ENCODE measurements around the gene YWHAB. TPM values are rescaled to one million over a fixed set of nuclear protein-coding genes. Genes with fewer than 3 reads are reported as not detected.
A peak's percentile ranks its signal among the peaks of the same experiment; 100 is the strongest.

Gene YWHAB
- total and polyA plus RNA-seq, 2 donors (not counting 1 experiment from before 2014, with no cell fraction given): 89.7 to 321 TPM

GRCh38 chr20:44904377-44904776, 18.9 kb downstream of the YWHAB start:
- no peaks in the 10 kb centered on the region for H3K27me3 ChIP-seq (ENCODE audit: control insufficient read depth, insufficient read depth, low read length)
- no peak overlapping the region for H2AFZ ChIP-seq (ENCODE audit: low read length)
- peaks cover 3% of the 10 kb centered on the region for H3K36me3 ChIP-seq (ENCODE audit: control insufficient read depth, insufficient read depth, low read length)
- H3K9ac ChIP-seq (ENCODE audit: insufficient read depth, low read length): no peak overlapping the region
- no peak overlapping the region for H3K27ac ChIP-seq (ENCODE audit: insufficient read depth, low read length)
- no peaks in the 10 kb centered on the region for H3K9me3 ChIP-seq (ENCODE audit: control insufficient read depth, insufficient read depth, low read depth, low read length)
- TF ChIP-seq EZH2 (IDR thresholded peaks at IDR 0.05; ENCODE audit: low read length, missing control alignments): no peak
- no peak for DNase-seq (ENCODE audit: low read depth in 2 of 2)
- no peak overlapping the region for H3K4me2 ChIP-seq (ENCODE audit: extremely low read depth, insufficient read depth, low read length)
- no peaks in the 10 kb centered on the region for H3K4me1 ChIP-seq (ENCODE audit: control insufficient read depth, extremely low read depth, insufficient read depth, low read length)
- no peak overlapping the region for H3K4me3 ChIP-seq (replicated peaks in 1 of 4; ENCODE audit: control extremely low read depth in 1 of 4, insufficient read depth in 1 of 4, low read depth in 3 of 4, low read length in 4 of 4)
- H3K79me2 ChIP-seq (ENCODE audit: control insufficient read depth, insufficient read depth, low read length): peaks cover 32% of the 10 kb centered on the region
- H4K20me1 ChIP-seq (ENCODE audit: control insufficient read depth, extremely low read depth, insufficient read depth, low read length): peaks cover 2% of the 10 kb centered on the region

GRCh38 chr20:44908987-44909871, 23.7 kb downstream of the YWHAB start:
- Histone ChIP-seq H3K9me3 (ENCODE audit: control insufficient read depth, insufficient read depth, low read depth, low read length) (no peaks in the 10 kb centered on the region), H4K20me1 (ENCODE audit: control insufficient read depth, extremely low read depth, insufficient read depth, low read length) (no peaks in the 10 kb centered on the region), H3K9ac (ENCODE audit: insufficient read depth, low read length) (no peak overlapping the region), H3K36me3 (ENCODE audit: control insufficient read depth, insufficient read depth, low read length) (peaks cover 3% of the 10 kb centered on the region), H3K79me2 (ENCODE audit: control insufficient read depth, insufficient read depth, low read length) (peaks cover 3% of the 10 kb centered on the region), H3K27ac (ENCODE audit: insufficient read depth, low read length) (no peak overlapping the region), H3K4me2 (ENCODE audit: extremely low read depth, insufficient read depth, low read length) (peak overlapping the region; percentile 48), H3K27me3 (ENCODE audit: control insufficient read depth, insufficient read depth, low read length) (no peaks in the 10 kb centered on the region), H3K4me1 (ENCODE audit: control insufficient read depth, extremely low read depth, insufficient read depth, low read length) (no peaks in the 10 kb centered on the region), H2AFZ (ENCODE audit: low read length) (no peak overlapping the region), H3K4me3 (replicated peaks in 1 of 4; ENCODE audit: control extremely low read depth in 1 of 4, insufficient read depth in 1 of 4, low read depth in 3 of 4, low read length in 4 of 4) (peak overlapping the region; percentile 22 to 78 (median 68))
- TF ChIP-seq EZH2 (IDR thresholded peaks at IDR 0.05; ENCODE audit: low read length, missing control alignments) (no peak), CTCF (conservative IDR thresholded peaks at IDR 0.05 in 1 of 2, IDR thresholded peaks at IDR 0.05 in 1 of 2; ENCODE audit: low read depth in 1 of 2, low read length in 2 of 2) (no peak)
- peak in 1 of 2 donors; percentile 9 for DNase-seq (ENCODE audit: low read depth in 2 of 2)

- Histone ChIP-seq H3K27me3 (ENCODE audit: control insufficient read depth, insufficient read depth, low read length) (no peaks in the 10 kb centered on the region), H4K20me1 (ENCODE audit: control insufficient read depth, extremely low read depth, insufficient read depth, low read length) (no peaks in the 10 kb centered on the region), H3K4me3 (replicated peaks in 1 of 4; ENCODE audit: control extremely low read depth in 1 of 4, insufficient read depth in 1 of 4, low read depth in 3 of 4, low read length in 4 of 4) (peak within 1 kb of the TSS; percentile 68 to 78 (median 68)), H3K79me2 (ENCODE audit: control insufficient read depth, insufficient read depth, low read length) (peaks cover 3% of the 10 kb centered on the region), H3K4me2 (ENCODE audit: extremely low read depth, insufficient read depth, low read length) (peak within 1 kb of the TSS; percentile 82), H3K9ac (ENCODE audit: insufficient read depth, low read length) (peak within 1 kb of the TSS; percentile 51), H2AFZ (ENCODE audit: low read length) (peak within 1 kb of the TSS; percentile 45), H3K27ac (ENCODE audit: insufficient read depth, low read length) (peak within 1 kb of the TSS; percentile 24), H3K36me3 (ENCODE audit: control insufficient read depth, insufficient read depth, low read length) (peaks cover 5% of the 10 kb centered on the region), H3K4me1 (ENCODE audit: control insufficient read depth, extremely low read depth, insufficient read depth, low read length) (no peaks in the 10 kb centered on the region), H3K9me3 (ENCODE audit: control insufficient read depth, insufficient read depth, low read depth, low read length) (no peaks in the 10 kb centered on the region)
- TF ChIP-seq CTCF (conservative IDR thresholded peaks at IDR 0.05 in 1 of 2, IDR thresholded peaks at IDR 0.05 in 1 of 2; ENCODE audit: low read depth in 1 of 2, low read length in 2 of 2) (no peak), EZH2 (IDR thresholded peaks at IDR 0.05; ENCODE audit: low read length, missing control alignments) (no peak)
- DNase-seq (ENCODE audit: low read depth in 2 of 2): peak; percentile 48 to 63
Measured at GRCh38 chr20:44909872-44910689, 24.6 kb downstream of the YWHAB start, which contains the start of gene PABPC1L. PABPC1L (plus strand) TSS chr20:44910060; CDS start chr20:44910144, 84 bp downstream.

Data from fibroblast of lung (primary cell).